DOHH2 (cell line): ENCODE results near the gene PC.
A peak's percentile ranks its signal among the peaks of the same experiment; 100 is the strongest.

Source experiments
- EZH2phosphoT487 ChIP-seq: fragments of 200-600 bp; sonication (generic); IDR thresholded peaks from 2 replicates; pipeline ENCODE4 v1.6.1; 2017; ENCODE audit warnings: borderline replicate concordance, mild to moderate bottlenecking, antibody characterized with exemption, low read length, moderate library complexity, mixed read lengths
- TF ChIP-seq, protein P1 (sequence below): fragments of 200-600 bp; sonication (generic); IDR thresholded peaks from one replicate; pipeline ENCODE4 v1.5.1; 2014; ENCODE audit warnings: antibody characterized with exemption, mild to moderate bottlenecking, low read depth, low read length; ENCODE audit not compliant: poor library complexity, severe bottlenecking

GRCh38 chr11:66868726-66869566 is 89.2 kb downstream of the PC start:
- TF ChIP-seq, protein P1, sequence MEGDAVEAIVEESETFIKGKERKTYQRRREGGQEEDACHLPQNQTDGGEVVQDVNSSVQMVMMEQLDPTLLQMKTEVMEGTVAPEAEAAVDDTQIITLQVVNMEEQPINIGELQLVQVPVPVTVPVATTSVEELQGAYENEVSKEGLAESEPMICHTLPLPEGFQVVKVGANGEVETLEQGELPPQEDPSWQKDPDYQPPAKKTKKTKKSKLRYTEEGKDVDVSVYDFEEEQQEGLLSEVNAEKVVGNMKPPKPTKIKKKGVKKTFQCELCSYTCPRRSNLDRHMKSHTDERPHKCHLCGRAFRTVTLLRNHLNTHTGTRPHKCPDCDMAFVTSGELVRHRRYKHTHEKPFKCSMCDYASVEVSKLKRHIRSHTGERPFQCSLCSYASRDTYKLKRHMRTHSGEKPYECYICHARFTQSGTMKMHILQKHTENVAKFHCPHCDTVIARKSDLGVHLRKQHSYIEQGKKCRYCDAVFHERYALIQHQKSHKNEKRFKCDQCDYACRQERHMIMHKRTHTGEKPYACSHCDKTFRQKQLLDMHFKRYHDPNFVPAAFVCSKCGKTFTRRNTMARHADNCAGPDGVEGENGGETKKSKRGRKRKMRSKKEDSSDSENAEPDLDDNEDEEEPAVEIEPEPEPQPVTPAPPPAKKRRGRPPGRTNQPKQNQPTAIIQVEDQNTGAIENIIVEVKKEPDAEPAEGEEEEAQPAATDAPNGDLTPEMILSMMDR: peak; percentile 88
- no peak for TF ChIP-seq EZH2phosphoT487
